Left lung (tissue), 10 donors: ENCODE measurements around the gene HOXD12. TPM values are rescaled to one million over a fixed set of nuclear protein-coding genes. Genes with fewer than 3 reads are reported as not detected.

Experiments
- ATAC-seq: fragments of 200-7000 bp; cut with Tn5 transposase; one replicate; pipeline ENCODE4 v1.9.1; 2020; ENCODE audit warnings: moderate library complexity
- DNase-seq, 4 donors: peaks; one replicate each; pipeline ENCODE4 v3.0.0-alpha.2; 2013 to 2020
- H3K27ac ChIP-seq, 2 donors: fragments of 200-600 bp; sonication (generic) in 1 of 2; one replicate each; pipeline versions ENCODE4 v1.5.0 to v1.8.0; 2020 to 2021
- H3K27me3 ChIP-seq, 2 donors: fragments of 200-600 bp; sonication (generic) in 1 of 2; one replicate each; pipeline versions ENCODE4 v1.5.0 to v1.8.0; 2020 to 2021
- H3K36me3 ChIP-seq, 2 donors: fragments of 200-600 bp; sonication (generic) in 1 of 2; one replicate each; pipeline versions ENCODE4 v1.5.0 to v1.8.0; 2020 to 2021
- H3K4me1 ChIP-seq, 2 donors: fragments of 200-600 bp; one replicate each; pipeline ENCODE4 v1.8.0; 2021
- H3K4me3 ChIP-seq, 2 donors: fragments of 200-600 bp; sonication (generic) in 1 of 2; one replicate each; pipeline versions ENCODE4 v1.5.0 to v1.8.0; 2020 to 2021; ENCODE audit warnings: mild to moderate bottlenecking in 1 of 2
- H3K9me3 ChIP-seq, 2 donors: fragments of 200-600 bp; sonication (generic) in 1 of 2; one replicate each; pipeline versions ENCODE4 v1.5.0 to v1.8.0; 2020 to 2021
- intact Hi-C, 2 donors: fragments of 100-400 bp; cut with DNase I; formaldehyde crosslinking; loops; one replicate each; pipeline versions ENCODE4 v1.11.2 to v1.14.2; 2022
- polyA plus RNA-seq, 6 donors: library from polyadenylated mRNA; unstranded; fragments of 120-200 nt; gene quantifications; one replicate each; pipeline ENCODE4 v1.2.1, GENCODE V29; 2013; ENCODE audit not compliant: insufficient read length in 6 of 6
- total RNA-seq, 2 donors: library from RNA; stranded (reverse); fragmentation: NEBNext Ultra II Directional; extraction: Animal tissue kit (Norgen Biotek cat#: 25700); gene quantifications; one replicate each; pipeline ENCODE4 v1.2.1, GENCODE V29; 2021
- TF ChIP-seq, protein P1 (sequence below), 2 donors: fragments of 200-600 bp; sonication (generic) in 1 of 2; IDR thresholded peaks; one replicate each; pipeline versions ENCODE4 v1.5.0 to v1.8.0; 2021; ENCODE audit warnings: antibody characterized with exemption in 2 of 2
- donor health status: DM: no; HTN: yes; CAD: no.
- donor health status: DM: no; HTN: no; CAD: no.

The HOXD12 gene
- total and polyA plus RNA-seq, 8 donors: not detected

DNA sequence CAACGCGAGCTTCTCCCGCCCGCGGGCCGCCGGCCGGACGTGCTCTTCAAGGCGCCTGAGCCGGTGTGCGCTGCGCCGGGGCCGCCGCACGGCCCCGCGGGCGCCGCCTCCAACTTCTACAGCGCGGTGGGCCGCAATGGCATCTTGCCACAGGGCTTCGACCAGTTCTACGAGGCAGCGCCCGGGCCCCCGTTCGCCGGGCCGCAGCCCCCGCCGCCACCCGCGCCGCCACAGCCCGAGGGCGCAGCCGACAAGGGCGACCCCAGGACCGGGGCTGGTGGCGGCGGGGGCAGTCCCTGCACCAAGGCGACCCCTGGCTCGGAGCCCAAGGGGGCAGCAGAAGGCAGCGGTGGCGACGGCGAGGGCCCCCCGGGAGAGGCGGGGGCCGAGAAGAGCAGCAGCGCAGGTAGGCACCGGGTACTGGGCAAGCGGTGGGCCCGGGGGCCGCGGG, 8.2 kb downstream of the HOXD12 start:
- H3K9me3 ChIP-seq: no peaks in the 10 kb centered on the region
- intact Hi-C loops: no loop called here
- no peak overlapping the region for H3K4me3 ChIP-seq
- no peak overlapping the region for H3K27ac ChIP-seq
- no peak for ATAC-seq
- peaks cover 98 to 100% of the 10 kb centered on the region in 2 donors for H3K27me3 ChIP-seq
- DNase-seq: no peak
- no peaks in the 10 kb centered on the region for H3K36me3 ChIP-seq
- H3K4me1 ChIP-seq: peaks cover 0 to 21% of the 10 kb centered on the region in 2 donors
- TF ChIP-seq, protein P1, sequence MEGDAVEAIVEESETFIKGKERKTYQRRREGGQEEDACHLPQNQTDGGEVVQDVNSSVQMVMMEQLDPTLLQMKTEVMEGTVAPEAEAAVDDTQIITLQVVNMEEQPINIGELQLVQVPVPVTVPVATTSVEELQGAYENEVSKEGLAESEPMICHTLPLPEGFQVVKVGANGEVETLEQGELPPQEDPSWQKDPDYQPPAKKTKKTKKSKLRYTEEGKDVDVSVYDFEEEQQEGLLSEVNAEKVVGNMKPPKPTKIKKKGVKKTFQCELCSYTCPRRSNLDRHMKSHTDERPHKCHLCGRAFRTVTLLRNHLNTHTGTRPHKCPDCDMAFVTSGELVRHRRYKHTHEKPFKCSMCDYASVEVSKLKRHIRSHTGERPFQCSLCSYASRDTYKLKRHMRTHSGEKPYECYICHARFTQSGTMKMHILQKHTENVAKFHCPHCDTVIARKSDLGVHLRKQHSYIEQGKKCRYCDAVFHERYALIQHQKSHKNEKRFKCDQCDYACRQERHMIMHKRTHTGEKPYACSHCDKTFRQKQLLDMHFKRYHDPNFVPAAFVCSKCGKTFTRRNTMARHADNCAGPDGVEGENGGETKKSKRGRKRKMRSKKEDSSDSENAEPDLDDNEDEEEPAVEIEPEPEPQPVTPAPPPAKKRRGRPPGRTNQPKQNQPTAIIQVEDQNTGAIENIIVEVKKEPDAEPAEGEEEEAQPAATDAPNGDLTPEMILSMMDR (IDR thresholded peaks at IDR 0.05): no peak

DNA sequence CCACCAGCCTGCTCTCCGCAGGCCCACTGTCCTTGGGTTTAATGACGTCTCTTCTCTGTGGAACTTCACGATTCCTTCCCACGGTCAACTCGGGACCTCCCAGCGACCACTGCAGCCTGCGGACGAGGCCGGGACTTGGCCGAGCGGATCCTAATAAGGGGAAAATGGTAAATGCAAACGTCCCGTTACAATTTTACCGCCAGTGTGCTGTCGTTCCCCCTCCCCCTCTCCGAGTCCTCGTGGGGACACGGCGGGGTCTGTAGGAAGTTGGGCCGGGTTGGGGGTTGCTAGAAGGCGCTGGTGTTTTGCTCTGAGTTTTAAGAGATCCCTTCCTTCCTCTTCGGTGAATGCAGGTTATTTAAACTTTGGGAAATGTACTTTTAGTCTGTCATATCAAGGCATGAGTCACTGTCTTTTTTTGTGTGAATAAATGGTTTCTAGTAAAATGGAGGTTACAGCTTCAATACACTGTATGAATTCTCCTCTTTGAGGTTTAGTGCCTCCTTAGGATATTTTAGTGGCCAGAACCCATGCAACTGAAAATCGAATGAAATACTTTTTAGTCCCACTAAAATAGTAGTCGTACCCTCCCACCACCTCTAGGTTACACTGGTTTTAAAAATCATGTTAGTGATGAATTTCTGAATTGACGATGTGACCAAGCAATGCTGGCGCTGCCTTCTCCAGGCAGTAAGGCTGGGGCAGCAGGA, 9.8 kb downstream of the HOXD12 start:
- Histone ChIP-seq H3K27ac (no peak overlapping the region), H3K36me3 (no peaks in the 10 kb centered on the region), H3K9me3 (no peaks in the 10 kb centered on the region), H3K27me3 (peaks cover 98 to 100% of the 10 kb centered on the region in 2 donors), H3K4me3 (no peak overlapping the region), H3K4me1 (peaks cover 0 to 18% of the 10 kb centered on the region in 2 donors)
- DNase-seq (no peak), ATAC-seq (no peak)
- intact Hi-C loops: no loop called here
- TF ChIP-seq, protein P1 (IDR thresholded peaks at IDR 0.05): no peak

DNA sequence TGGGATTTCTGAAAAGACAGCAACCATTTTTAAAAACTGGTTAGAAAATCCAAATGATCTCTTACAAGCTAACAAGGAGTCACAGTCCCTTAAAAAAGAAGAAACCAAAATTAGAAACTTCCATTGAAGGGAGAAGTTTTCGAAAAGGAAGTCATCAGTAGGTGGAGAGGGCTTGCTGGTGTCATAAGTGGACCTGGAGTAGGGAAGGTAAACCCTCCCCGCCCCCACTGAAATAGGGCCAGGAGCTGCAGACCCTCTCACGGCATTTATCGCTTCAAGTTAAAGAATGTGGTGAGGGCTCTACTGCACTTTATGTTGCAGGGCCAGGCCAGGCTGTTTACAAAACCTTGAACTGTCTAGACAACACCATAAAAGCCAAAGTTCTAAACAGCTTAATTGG, 10.4 kb downstream of the HOXD12 start:
- DNase-seq: no peak

DNA sequence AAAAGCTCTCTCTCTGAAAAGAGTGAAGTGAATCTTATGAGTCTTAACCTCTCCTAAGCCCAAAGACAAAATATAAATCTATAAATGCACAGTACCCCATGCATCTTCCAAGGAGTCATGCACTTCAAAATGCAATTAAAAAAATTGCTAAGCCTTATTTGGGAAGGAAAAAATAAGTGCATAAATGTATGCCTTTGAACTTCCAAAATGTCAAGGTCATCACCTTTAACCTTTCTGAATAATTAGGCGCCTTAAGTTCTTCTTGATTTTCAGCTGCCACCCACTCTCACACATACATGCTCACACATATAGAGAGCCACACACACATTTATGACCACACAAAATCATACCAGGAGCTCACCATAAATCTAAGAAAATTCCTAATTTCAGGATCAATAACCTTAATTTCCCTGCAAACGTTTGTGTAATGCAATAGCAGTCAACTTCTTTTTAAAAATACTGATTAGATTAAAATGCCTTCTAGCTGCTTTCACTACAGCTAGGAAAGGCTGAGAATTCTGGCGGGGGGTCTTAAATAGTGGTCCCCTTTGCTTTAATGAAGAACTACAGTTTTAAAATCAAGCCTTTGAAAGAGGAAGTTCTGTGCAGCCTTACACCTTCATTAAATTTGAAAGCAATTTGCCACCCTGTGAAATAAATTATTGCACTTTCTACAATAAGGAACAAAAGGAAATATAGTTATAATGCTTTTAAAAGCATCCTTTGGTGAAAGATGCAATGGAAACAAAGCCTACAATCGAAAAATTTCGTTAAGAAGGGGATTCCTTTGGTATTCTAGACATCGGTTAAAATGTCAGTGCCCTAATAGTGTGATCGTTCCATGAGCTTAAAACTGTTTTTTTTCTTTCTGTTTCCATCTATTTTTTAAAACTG, 11.1 kb downstream of the HOXD12 start:
- ATAC-seq: no peak
- no peaks in the 10 kb centered on the region for H3K9me3 ChIP-seq
- intact Hi-C loops: no loop called here

More for the DNA sequence above, 10.4 kb downstream of the HOXD12 start:
- Histone ChIP-seq H3K4me3 (no peak overlapping the region), H3K27ac (no peak overlapping the region), H3K27me3 (peaks cover 98 to 100% of the 10 kb centered on the region in 2 donors), H3K4me1 (peaks cover 0 to 12% of the 10 kb centered on the region in 2 donors), H3K9me3 (no peaks in the 10 kb centered on the region), H3K36me3 (no peaks in the 10 kb centered on the region)
- TF ChIP-seq, protein P1 (IDR thresholded peaks at IDR 0.05): no peak
- intact Hi-C loops: no loop called here
- no peak for ATAC-seq

More for the DNA sequence above, 11.1 kb downstream of the HOXD12 start:
- DNase-seq: no peak
- Histone ChIP-seq H3K27ac (no peak overlapping the region), H3K36me3 (no peaks in the 10 kb centered on the region), H3K27me3 (peaks cover 98 to 100% of the 10 kb centered on the region in 2 donors), H3K4me1 (peaks cover 0 to 11% of the 10 kb centered on the region in 2 donors), H3K4me3 (no peak overlapping the region)
- TF ChIP-seq, protein P1 (IDR thresholded peaks at IDR 0.05): no peak
